ENCODE data around the gene RNFT2. TPM values are rescaled to one million over a fixed set of nuclear protein-coding genes. Genes with fewer than 3 reads are reported as not detected.
"Not testable (repeated sequence)": the region's sequence is repeated elsewhere in the genome, so short reads cannot be mapped to it uniquely, and the experiment has no call there.

Gene RNFT2
- total and polyA plus RNA-seq, 7 experiments from 2014 or later = 1.2 to 8.3 (median 5.7) TPM

DNA sequence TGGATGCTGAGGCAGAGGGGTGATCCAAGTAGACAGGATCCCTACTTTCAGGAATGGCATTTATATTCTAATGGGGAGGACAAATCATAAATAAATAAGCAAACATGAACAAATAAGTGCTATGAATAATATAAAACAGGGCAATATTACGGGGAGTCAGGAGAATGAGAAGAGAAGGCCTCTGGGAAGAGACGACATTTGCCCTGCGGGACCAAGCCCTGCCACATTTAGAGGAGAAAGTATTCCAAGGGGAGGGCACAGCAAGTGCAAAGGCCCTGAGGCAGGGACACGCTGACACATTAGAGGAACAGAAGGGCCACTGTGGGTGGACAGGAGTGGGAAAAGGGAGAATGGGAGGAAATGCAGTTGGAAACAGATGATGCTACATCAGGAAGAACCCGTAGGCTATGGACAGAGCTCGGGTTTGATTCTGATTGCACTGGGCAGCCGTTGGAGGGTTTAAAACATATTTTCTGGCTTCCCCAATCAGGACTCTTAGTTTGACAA lies 1.3 kb downstream of the RNFT2 start:
- Mint-ChIP-seq H3K9me3 (no peaks in the 10 kb centered on the region), H3K27ac (peak overlapping the region in 2 of 9 donors; percentile 59 to 90), H3K36me3 (peaks cover 4 to 16% (median 8%) of the 10 kb centered on the region in 5 donors), H3K27me3 (no peaks in the 10 kb centered on the region), H3K4me1 (peaks cover 18 to 38% (median 31%) of the 10 kb centered on the region in 7 donors), H3K4me3 (peak overlapping the region in 3 of 10 donors; percentile 45 to 97 (median 97))
- Histone ChIP-seq H3K4me1 (ENCODE audit: control insufficient read depth in 2 of 2, insufficient read depth in 2 of 2, low read length in 2 of 2) (peaks cover 4 to 12% of the 10 kb centered on the region in 2 donors), H3K4me3 (ENCODE audit: low read length) (no peak overlapping the region), H3K9me3 (ENCODE audit: control insufficient read depth in 2 of 3, low read length in 3 of 3) (no peaks in the 10 kb centered on the region), H3K36me3 (ENCODE audit: control insufficient read depth in 2 of 3, insufficient read depth in 3 of 3, low read length in 3 of 3) (peaks cover 0 to 8% (median 5%) of the 10 kb centered on the region in 3 experiments), H3K27me3 (ENCODE audit: control insufficient read depth in 2 of 2, insufficient read depth in 2 of 2, low read length in 2 of 2) (no peaks in the 10 kb centered on the region), H3K27ac (ENCODE audit: low read depth, low read length) (no peak overlapping the region)
- POLR2A ChIA-PET = no interaction called here
- no peak for ATAC-seq
- CTCF ChIA-PET = no interaction called here
- DNase-seq = no peak
- intact Hi-C loops (cut with micrococcal nuclease) = loop anchor here (2.0 to 10.0 kb wide), 6 partner anchors 183 to 1633 kb away; partner anchors contain the start of genes PEBP1 (in 1 of the 2), RFC5 (in 1 of the 2), TAOK3 (in 1 of the 2) and WSB2 (in 1 of the 2)

DNA sequence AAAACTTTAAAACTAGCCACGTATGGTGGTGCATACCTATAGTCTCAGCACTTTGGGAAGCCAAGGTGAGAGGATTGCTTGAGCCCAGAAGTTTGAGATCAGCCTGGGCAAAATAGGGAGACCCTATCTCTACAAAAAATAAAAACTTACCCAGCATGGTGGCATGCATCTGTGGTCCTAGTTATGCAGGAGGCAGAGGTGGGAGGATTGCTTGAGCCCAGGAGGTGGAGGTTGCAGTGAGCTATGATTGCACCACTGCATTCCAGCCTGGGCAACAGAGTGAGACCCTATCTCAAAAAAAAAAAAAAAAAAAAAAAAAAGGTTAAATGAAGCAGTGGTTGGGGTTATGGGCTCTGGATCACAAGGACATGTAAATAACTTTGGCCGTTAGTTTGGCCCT lies 4.7 kb downstream of the RNFT2 start:
- H3K4me1 ChIP-seq (ENCODE audit: control insufficient read depth in 2 of 2, insufficient read depth in 2 of 2, low read length in 2 of 2); POLR2A ChIA-PET; H3K27me3 ChIP-seq (ENCODE audit: control insufficient read depth in 2 of 2, insufficient read depth in 2 of 2, low read length in 2 of 2); H3K4me3 ChIP-seq (ENCODE audit: low read length); H3K9me3 Mint-ChIP-seq; intact Hi-C loops (cut with micrococcal nuclease); CTCF ChIA-PET; DNase-seq; H3K9me3 ChIP-seq (ENCODE audit: control insufficient read depth in 2 of 3, low read length in 3 of 3); H3K27ac Mint-ChIP-seq; ATAC-seq; H3K27me3 Mint-ChIP-seq; H3K36me3 ChIP-seq (ENCODE audit: control insufficient read depth in 2 of 3, insufficient read depth in 3 of 3, low read length in 3 of 3); H3K4me3 Mint-ChIP-seq; H3K27ac ChIP-seq (ENCODE audit: low read depth, low read length): not testable (repeated sequence)
- peaks cover 3 to 16% (median 12%) of the 10 kb centered on the region in 7 donors for H3K4me1 Mint-ChIP-seq
- peaks cover 0 to 10% (median 0%) of the 10 kb centered on the region in 5 donors for H3K36me3 Mint-ChIP-seq

DNA sequence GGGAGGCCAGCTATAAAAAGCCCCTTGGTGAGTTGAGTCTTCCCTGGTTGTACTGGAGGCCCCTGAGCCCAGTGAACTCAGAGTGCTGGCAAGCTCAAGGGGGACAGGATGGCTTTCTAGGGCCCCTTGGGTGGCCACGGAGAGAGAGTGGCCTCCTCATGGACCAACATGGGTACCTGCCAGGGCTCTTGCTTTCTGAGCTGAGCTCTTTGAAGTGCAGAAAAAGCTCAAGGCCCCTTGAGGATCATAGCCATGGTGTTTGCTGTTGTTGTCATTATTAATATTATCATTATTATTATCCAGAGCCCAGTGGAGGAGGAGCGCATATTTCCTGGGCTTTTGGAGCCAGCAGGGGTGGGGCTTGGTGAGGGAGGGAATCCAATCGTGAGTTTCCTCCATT lies 6.7 kb downstream of the RNFT2 start:
- intact Hi-C loops (cut with micrococcal nuclease) = no loop called here
- no peaks in the 10 kb centered on the region for H3K27me3 ChIP-seq (ENCODE audit: control insufficient read depth in 2 of 2, insufficient read depth in 2 of 2, low read length in 2 of 2)
- H3K36me3 ChIP-seq (ENCODE audit: control insufficient read depth in 2 of 3, insufficient read depth in 3 of 3, low read length in 3 of 3) = no peaks in the 10 kb centered on the region
- no peak overlapping the region for H3K27ac ChIP-seq (ENCODE audit: low read depth, low read length)
- CTCF ChIA-PET = no interaction called here
- DNase-seq (no peak), ATAC-seq (no peak)
- Mint-ChIP-seq H3K27ac (no peak overlapping the region), H3K27me3 (no peaks in the 10 kb centered on the region), H3K4me3 (no peak overlapping the region), H3K9me3 (no peaks in the 10 kb centered on the region), H3K4me1 (no peaks in the 10 kb centered on the region), H3K36me3 (peaks cover 0 to 10% (median 0%) of the 10 kb centered on the region in 5 donors)
- POLR2A ChIA-PET = no interaction called here
- no peaks in the 10 kb centered on the region for H3K4me1 ChIP-seq (ENCODE audit: control insufficient read depth in 2 of 2, insufficient read depth in 2 of 2, low read length in 2 of 2)
- H3K9me3 ChIP-seq (ENCODE audit: control insufficient read depth in 2 of 3, low read length in 3 of 3) = no peaks in the 10 kb centered on the region
- H3K4me3 ChIP-seq (ENCODE audit: low read length) = no peak overlapping the region

DNA sequence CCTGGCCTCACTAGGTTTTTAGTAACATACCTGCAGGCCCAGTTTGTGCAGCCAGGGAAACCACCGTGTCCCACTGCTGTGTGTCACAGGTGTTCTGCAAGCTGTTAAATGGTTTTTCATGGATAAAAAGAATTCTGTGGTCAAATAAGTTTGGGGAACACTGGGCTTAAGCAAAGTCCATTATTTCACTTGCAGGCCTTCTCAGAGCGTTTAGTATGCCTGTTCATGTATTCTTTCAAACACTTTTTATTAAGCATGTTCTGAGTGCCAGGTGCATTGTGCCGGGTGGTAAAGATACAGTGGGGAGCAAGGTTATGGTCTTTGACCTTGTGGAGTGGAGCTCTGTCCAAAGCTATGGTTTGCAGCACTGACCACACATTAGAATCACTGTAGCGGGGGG lies 7.4 kb downstream of the RNFT2 start:
- H3K27me3 ChIP-seq (ENCODE audit: control insufficient read depth in 2 of 2, insufficient read depth in 2 of 2, low read length in 2 of 2) = no peaks in the 10 kb centered on the region
- Mint-ChIP-seq H3K9me3 (no peaks in the 10 kb centered on the region), H3K36me3 (peaks cover 0 to 10% (median 0%) of the 10 kb centered on the region in 5 donors), H3K4me1 (no peaks in the 10 kb centered on the region), H3K27ac (no peak overlapping the region), H3K4me3 (no peak overlapping the region), H3K27me3 (no peaks in the 10 kb centered on the region)
- H3K27ac ChIP-seq (ENCODE audit: low read depth, low read length) = no peak overlapping the region
- H3K36me3 ChIP-seq (ENCODE audit: control insufficient read depth in 2 of 3, insufficient read depth in 3 of 3, low read length in 3 of 3) = no peaks in the 10 kb centered on the region
- H3K4me3 ChIP-seq (ENCODE audit: low read length) = no peak overlapping the region
- no peaks in the 10 kb centered on the region for H3K4me1 ChIP-seq (ENCODE audit: control insufficient read depth in 2 of 2, insufficient read depth in 2 of 2, low read length in 2 of 2)
- no peaks in the 10 kb centered on the region for H3K9me3 ChIP-seq (ENCODE audit: control insufficient read depth in 2 of 3, low read length in 3 of 3)
- intact Hi-C loops (cut with micrococcal nuclease) = no loop called here
- POLR2A ChIA-PET = no interaction called here
- DNase-seq (no peak), ATAC-seq (no peak)
- CTCF ChIA-PET = no interaction called here

GRCh38 chr12:116749884-116750283 lies 11.8 kb downstream of the RNFT2 start:
- Histone ChIP-seq H3K9me3 (ENCODE audit: control insufficient read depth in 2 of 3, low read length in 3 of 3) (no peaks in the 10 kb centered on the region), H3K27me3 (ENCODE audit: control insufficient read depth in 2 of 2, insufficient read depth in 2 of 2, low read length in 2 of 2) (no peaks in the 10 kb centered on the region), H3K4me3 (ENCODE audit: low read length) (no peak overlapping the region), H3K36me3 (ENCODE audit: control insufficient read depth in 2 of 3, insufficient read depth in 3 of 3, low read length in 3 of 3) (no peaks in the 10 kb centered on the region), H3K27ac (ENCODE audit: low read depth, low read length) (no peak overlapping the region), H3K4me1 (ENCODE audit: control insufficient read depth in 2 of 2, insufficient read depth in 2 of 2, low read length in 2 of 2) (no peaks in the 10 kb centered on the region)
- no peak for ATAC-seq
- DNase-seq = no peak
- Mint-ChIP-seq H3K4me3 (no peak overlapping the region), H3K36me3 (peaks cover 3 to 30% (median 15%) of the 10 kb centered on the region in 5 donors), H3K27me3 (no peaks in the 10 kb centered on the region), H3K27ac (no peak overlapping the region), H3K4me1 (peaks cover 0 to 6% (median 0%) of the 10 kb centered on the region in 7 donors), H3K9me3 (peaks cover 0 to 7% (median 0%) of the 10 kb centered on the region in 11 donors)
- intact Hi-C loops (cut with micrococcal nuclease) = no loop called here
- POLR2A ChIA-PET = interaction anchor here (0.6 kb wide), 1 partner anchor 154 kb away, joined by 3 read pairs; no protein-coding TSS in a partner anchor
- CTCF ChIA-PET = no interaction called here

- no peak for DNase-seq
- H3K36me3 ChIP-seq (ENCODE audit: control insufficient read depth in 2 of 3, insufficient read depth in 3 of 3, low read length in 3 of 3) = no peaks in the 10 kb centered on the region
- ATAC-seq = no peak
- no peaks in the 10 kb centered on the region for H3K27me3 Mint-ChIP-seq
- peaks cover 0 to 6% (median 0%) of the 10 kb centered on the region in 7 donors for H3K4me1 Mint-ChIP-seq
- H3K9me3 ChIP-seq (ENCODE audit: control insufficient read depth in 2 of 3, low read length in 3 of 3) = no peaks in the 10 kb centered on the region
- H3K27ac ChIP-seq (ENCODE audit: low read depth, low read length) = no peak overlapping the region
- H3K4me1 ChIP-seq (ENCODE audit: control insufficient read depth in 2 of 2, insufficient read depth in 2 of 2, low read length in 2 of 2) = no peaks in the 10 kb centered on the region
- H3K9me3 Mint-ChIP-seq = peaks cover 0 to 7% (median 0%) of the 10 kb centered on the region in 11 donors
- H3K27me3 ChIP-seq (ENCODE audit: control insufficient read depth in 2 of 2, insufficient read depth in 2 of 2, low read length in 2 of 2) = no peaks in the 10 kb centered on the region
- no peak overlapping the region for H3K4me3 ChIP-seq (ENCODE audit: low read length)
- no peak overlapping the region for H3K4me3 Mint-ChIP-seq
- no peak overlapping the region for H3K27ac Mint-ChIP-seq
- ChIA-PET CTCF (no interaction called here), POLR2A (no interaction called here)
- H3K36me3 Mint-ChIP-seq = peaks cover 3 to 31% (median 19%) of the 10 kb centered on the region in 5 donors
- intact Hi-C loops (cut with micrococcal nuclease) = no loop called here
Observed at GRCh38 chr12:116750298-116750697, 12.2 kb downstream of the RNFT2 start.

DNA sequence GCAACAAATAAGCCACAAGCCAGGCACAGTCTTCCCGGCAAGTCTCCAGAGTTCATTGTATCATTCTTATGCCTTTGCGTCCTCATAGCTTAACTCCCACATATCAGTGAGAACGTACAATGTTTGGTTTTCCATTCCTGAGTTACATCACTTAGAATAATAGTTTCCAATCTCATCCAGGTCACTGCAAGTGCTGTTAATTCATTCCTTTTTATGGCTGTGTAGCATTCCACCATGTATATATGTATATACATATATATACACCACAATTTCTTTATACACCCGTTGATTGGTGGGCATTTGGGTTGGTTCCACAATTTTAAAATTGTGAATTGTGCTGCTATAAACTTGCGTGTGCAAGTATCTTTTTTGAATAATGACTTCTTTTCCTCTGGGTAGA lies 16.0 kb downstream of the RNFT2 start:
- H3K27me3 Mint-ChIP-seq; ATAC-seq; H3K9me3 ChIP-seq (ENCODE audit: control insufficient read depth in 2 of 3, low read length in 3 of 3); H3K4me1 ChIP-seq (ENCODE audit: control insufficient read depth in 2 of 2, insufficient read depth in 2 of 2, low read length in 2 of 2); intact Hi-C loops (cut with micrococcal nuclease); H3K4me3 Mint-ChIP-seq; H3K27me3 ChIP-seq (ENCODE audit: control insufficient read depth in 2 of 2, insufficient read depth in 2 of 2, low read length in 2 of 2); H3K4me3 ChIP-seq (ENCODE audit: low read length); H3K36me3 ChIP-seq (ENCODE audit: control insufficient read depth in 2 of 3, insufficient read depth in 3 of 3, low read length in 3 of 3); CTCF ChIA-PET; POLR2A ChIA-PET; H3K9me3 Mint-ChIP-seq; H3K27ac ChIP-seq (ENCODE audit: low read depth, low read length); DNase-seq: not testable (repeated sequence)
- Mint-ChIP-seq H3K27ac (peak overlapping the region in 1 of 9 donors; percentile 74), H3K36me3 (peaks cover 5 to 57% (median 47%) of the 10 kb centered on the region in 5 donors), H3K4me1 (peaks cover 0 to 23% (median 0%) of the 10 kb centered on the region in 7 donors)

Data from naive thymus-derived CD4-positive, alpha-beta T cell (primary cell).